IPS-18c (cell line): ENCODE data around the gene NIPBL.

Source experiments
- H3K4me3 ChIP-seq: 2 replicates; pipeline ENCODE4 v1.7.0; 2013; ENCODE audit warnings: low read depth, mild to moderate bottlenecking, low read length, moderate library complexity; ENCODE audit not compliant: insufficient read depth
- H3K9me3 ChIP-seq: one replicate; pipeline ENCODE4 v1.6.1; 2013; ENCODE audit warnings: mild to moderate bottlenecking, low read length, moderate library complexity; ENCODE audit not compliant: control insufficient read depth, insufficient read depth

Gene NIPBL

GRCh38 chr5:37034955-37035354, 158.4 kb downstream of the NIPBL start:
- Histone ChIP-seq H3K9me3 (no peaks in the 10 kb centered on the region), H3K4me3 (no peak overlapping the region)

- H3K9me3 ChIP-seq, result no peaks in the 10 kb centered on the region
- no peak overlapping the region for H3K4me3 ChIP-seq
Observed at GRCh38 chr5:37037840-37038239, 161.3 kb downstream of the NIPBL start.

GRCh38 chr5:37039824-37040223, 163.3 kb downstream of the NIPBL start:
- no peaks in the 10 kb centered on the region for H3K9me3 ChIP-seq

GRCh38 chr5:37043693-37044092, 167.1 kb downstream of the NIPBL start:
- H3K9me3 ChIP-seq, result no peaks in the 10 kb centered on the region
- no peak overlapping the region for H3K4me3 ChIP-seq

More at GRCh38 chr5:37039824-37040223, 163.3 kb downstream of the NIPBL start:
- no peak overlapping the region for H3K4me3 ChIP-seq

GRCh38 chr5:37044120-37044519, 167.6 kb downstream of the NIPBL start:
- Histone ChIP-seq H3K9me3 (no peaks in the 10 kb centered on the region), H3K4me3 (no peak overlapping the region)

GRCh38 chr5:37045703-37046102, 169.1 kb downstream of the NIPBL start:
- Histone ChIP-seq H3K4me3 (no peak overlapping the region), H3K9me3 (no peaks in the 10 kb centered on the region)

- H3K4me3 ChIP-seq, result no peak overlapping the region
Observed at GRCh38 chr5:37047947-37048346, 171.4 kb downstream of the NIPBL start.

GRCh38 chr5:37054391-37054790, 177.8 kb downstream of the NIPBL start:
- H3K9me3 ChIP-seq, result no peaks in the 10 kb centered on the region

More at GRCh38 chr5:37047947-37048346, 171.4 kb downstream of the NIPBL start:
- H3K9me3 ChIP-seq, result no peaks in the 10 kb centered on the region

GRCh38 chr5:37055383-37055990, 178.9 kb downstream of the NIPBL start:
- no peaks in the 10 kb centered on the region for H3K9me3 ChIP-seq
- no peak overlapping the region for H3K4me3 ChIP-seq

More at GRCh38 chr5:37054391-37054790, 177.8 kb downstream of the NIPBL start:
- H3K4me3 ChIP-seq, result no peak overlapping the region

- Histone ChIP-seq H3K4me3 (no peak overlapping the region), H3K9me3 (no peaks in the 10 kb centered on the region)
Observed at GRCh38 chr5:37056762-37057161, 180.2 kb downstream of the NIPBL start.

GRCh38 chr5:37060030-37060429, 183.5 kb downstream of the NIPBL start:
- Histone ChIP-seq H3K4me3 (no peak overlapping the region), H3K9me3 (no peaks in the 10 kb centered on the region)

- no peak overlapping the region for H3K4me3 ChIP-seq
- H3K9me3 ChIP-seq, result no peaks in the 10 kb centered on the region
Observed at GRCh38 chr5:37063739-37064138, 187.2 kb downstream of the NIPBL start.

- Histone ChIP-seq H3K9me3 (no peaks in the 10 kb centered on the region), H3K4me3 (no peak overlapping the region)
Observed at GRCh38 chr5:37064442-37064841, 187.9 kb downstream of the NIPBL start.

- H3K4me3 ChIP-seq, result no peak overlapping the region
- H3K9me3 ChIP-seq, result no peaks in the 10 kb centered on the region
Observed at GRCh38 chr5:37071487-37071886, 194.9 kb downstream of the NIPBL start.

- H3K4me3 ChIP-seq, result no peak overlapping the region
- H3K9me3 ChIP-seq, result no peaks in the 10 kb centered on the region
Observed at GRCh38 chr5:37071901-37072581, 195.5 kb downstream of the NIPBL start.

GRCh38 chr5:37075399-37075950, 198.9 kb downstream of the NIPBL start:
- Histone ChIP-seq H3K9me3 (no peaks in the 10 kb centered on the region), H3K4me3 (no peak overlapping the region)

GRCh38 chr5:37077146-37077545, 200.6 kb downstream of the NIPBL start:
- no peak overlapping the region for H3K4me3 ChIP-seq
- H3K9me3 ChIP-seq, result no peaks in the 10 kb centered on the region

- no peak overlapping the region for H3K4me3 ChIP-seq
- H3K9me3 ChIP-seq, result no peaks in the 10 kb centered on the region
Observed at GRCh38 chr5:37080697-37081096, 204.1 kb downstream of the NIPBL start.
